ENCODE data around the gene ARG1.

Gene ARG1

DNA sequence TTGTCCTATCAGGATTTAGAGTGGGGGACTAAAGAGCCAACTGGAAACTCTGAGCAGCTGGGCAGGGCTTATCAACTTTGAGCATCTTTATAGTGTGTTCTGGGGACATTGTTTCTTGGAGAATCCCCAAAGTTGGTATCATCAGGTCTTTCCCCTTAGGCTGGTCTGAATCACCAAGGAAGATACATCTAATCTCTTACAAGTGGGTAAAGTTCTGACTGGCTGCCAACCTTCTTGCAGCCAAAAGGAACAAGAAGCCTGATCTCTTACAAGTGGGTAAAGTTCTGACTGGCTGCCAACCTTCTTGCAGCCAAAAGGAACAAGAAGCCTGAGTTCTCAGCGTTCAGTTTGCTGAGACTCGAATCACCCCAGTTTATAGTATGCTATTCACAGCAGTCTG lies 56.6 kb downstream of the ARG1 start:
- no peaks in the 10 kb centered on the region for H3K79me2 ChIP-seq
- peak overlapping the region; percentile 30 for H2AFZ ChIP-seq
- TF ChIP-seq, protein P1, sequence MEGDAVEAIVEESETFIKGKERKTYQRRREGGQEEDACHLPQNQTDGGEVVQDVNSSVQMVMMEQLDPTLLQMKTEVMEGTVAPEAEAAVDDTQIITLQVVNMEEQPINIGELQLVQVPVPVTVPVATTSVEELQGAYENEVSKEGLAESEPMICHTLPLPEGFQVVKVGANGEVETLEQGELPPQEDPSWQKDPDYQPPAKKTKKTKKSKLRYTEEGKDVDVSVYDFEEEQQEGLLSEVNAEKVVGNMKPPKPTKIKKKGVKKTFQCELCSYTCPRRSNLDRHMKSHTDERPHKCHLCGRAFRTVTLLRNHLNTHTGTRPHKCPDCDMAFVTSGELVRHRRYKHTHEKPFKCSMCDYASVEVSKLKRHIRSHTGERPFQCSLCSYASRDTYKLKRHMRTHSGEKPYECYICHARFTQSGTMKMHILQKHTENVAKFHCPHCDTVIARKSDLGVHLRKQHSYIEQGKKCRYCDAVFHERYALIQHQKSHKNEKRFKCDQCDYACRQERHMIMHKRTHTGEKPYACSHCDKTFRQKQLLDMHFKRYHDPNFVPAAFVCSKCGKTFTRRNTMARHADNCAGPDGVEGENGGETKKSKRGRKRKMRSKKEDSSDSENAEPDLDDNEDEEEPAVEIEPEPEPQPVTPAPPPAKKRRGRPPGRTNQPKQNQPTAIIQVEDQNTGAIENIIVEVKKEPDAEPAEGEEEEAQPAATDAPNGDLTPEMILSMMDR (IDR thresholded peaks at IDR 0.05) = no peak
- no peaks in the 10 kb centered on the region for H3K4me1 ChIP-seq
- H3K9me3 ChIP-seq (ENCODE audit: control insufficient read depth, low read length) = no peaks in the 10 kb centered on the region
- no peaks in the 10 kb centered on the region for H3K27me3 ChIP-seq (ENCODE audit: control insufficient read depth, insufficient read depth, low read length)
- H3K36me3 ChIP-seq (ENCODE audit: control insufficient read depth, insufficient read depth, low read length) = no peaks in the 10 kb centered on the region
- H3K9ac ChIP-seq = no peak overlapping the region
- H3K27ac ChIP-seq = no peak overlapping the region
- H3K4me3 ChIP-seq (ENCODE audit: low read depth, low read length) = no peak overlapping the region
- no peak overlapping the region for H3K4me2 ChIP-seq (ENCODE audit: low read length)

DNA sequence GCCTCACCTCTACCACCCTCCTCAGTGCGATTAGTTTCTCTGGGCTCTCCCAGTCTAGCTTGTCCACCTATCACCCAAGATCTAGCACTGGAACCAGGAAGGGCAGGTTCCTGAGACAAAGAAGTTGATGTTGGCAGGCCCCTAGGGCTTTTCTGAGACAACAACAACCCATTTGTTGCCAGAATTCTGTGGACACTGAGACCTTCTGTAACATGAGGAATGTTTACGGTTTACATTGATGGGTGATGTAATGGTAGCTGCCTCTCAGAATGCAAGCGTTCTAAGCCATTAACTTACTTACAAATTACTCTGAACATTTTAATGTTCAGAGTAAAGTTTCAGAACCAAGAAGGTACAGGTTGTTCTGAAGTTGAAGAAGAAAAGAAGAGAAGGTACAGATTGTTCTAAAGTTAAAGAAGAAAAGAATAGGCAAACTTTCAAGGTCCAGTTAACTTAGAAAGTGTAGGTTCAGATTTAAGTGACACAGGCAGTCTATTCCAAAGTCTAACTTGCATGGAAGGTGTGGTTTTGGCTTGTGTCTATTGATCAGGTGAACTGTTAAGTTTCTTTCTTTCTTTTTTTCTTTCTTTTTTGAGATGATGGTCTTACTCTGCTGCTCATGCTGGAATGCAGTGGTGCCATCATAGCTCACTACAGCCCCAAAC lies 58.7 kb downstream of the ARG1 start:
- Histone ChIP-seq H3K9ac (no peak overlapping the region), H3K4me2 (ENCODE audit: low read length) (no peak overlapping the region), H3K4me3 (ENCODE audit: low read depth, low read length) (no peak overlapping the region), H3K27me3 (ENCODE audit: control insufficient read depth, insufficient read depth, low read length) (no peaks in the 10 kb centered on the region), H3K79me2 (no peaks in the 10 kb centered on the region), H3K4me1 (no peaks in the 10 kb centered on the region), H3K27ac (no peak overlapping the region), H3K9me3 (ENCODE audit: control insufficient read depth, low read length) (no peaks in the 10 kb centered on the region), H3K36me3 (ENCODE audit: control insufficient read depth, insufficient read depth, low read length) (no peaks in the 10 kb centered on the region), H2AFZ (no peak overlapping the region)
- TF ChIP-seq, protein P1 (IDR thresholded peaks at IDR 0.05) = no peak
